Right cardiac atrium (tissue), 5 donors: Measurements from ENCODE around the gene GULP1. TPM values are rescaled to one million over a fixed set of nuclear protein-coding genes. Genes with fewer than 3 reads are reported as not detected.

Experiments used
- ATAC-seq, 2 donors: fragments of 200-7000 bp; cut with Tn5 transposase; one replicate each; pipeline versions ENCODE4 v1.8.0 to v1.9.1; 2020; ENCODE audit warnings: moderate library complexity in 2 of 2, mild to moderate bottlenecking in 1 of 2
- DNase-seq, 3 donors: peaks; one replicate each; pipeline ENCODE4 v3.0.0-alpha.2; 2020
- H3K27ac ChIP-seq: one replicate; pipeline ENCODE4 v1.5.1; 2013; ENCODE audit warnings: mild to moderate bottlenecking, low read length, control low read depth, moderate library complexity
- H3K27me3 ChIP-seq: one replicate; pipeline ENCODE4 v1.6.1; 2013; ENCODE audit not compliant: control insufficient read depth, insufficient read depth
- H3K4me1 ChIP-seq: one replicate; pipeline ENCODE4 v1.6.1; 2013; ENCODE audit warnings: low read length; ENCODE audit not compliant: control insufficient read depth, insufficient read depth
- H3K4me3 ChIP-seq: one replicate; pipeline ENCODE4 v1.5.1; 2013; ENCODE audit warnings: low read length, control low read depth
- H3K9me3 ChIP-seq: one replicate; pipeline ENCODE4 v1.6.1; 2013; ENCODE audit warnings: low read length; ENCODE audit not compliant: control insufficient read depth
- WGBS: extraction: QIAGEN DNeasy Blood & Tissue Kit; methylation state at CpG from one replicate; pipeline ENCODE4 v1.1.7; 2013; 5-methylcytosine and 5-hydroxymethylcytosine counted together
- intact Hi-C, 4 donors: fragments of 100-400 bp; cut with DNase I; formaldehyde crosslinking; loops; one replicate each; pipeline versions ENCODE4 v1.11.0 to v1.14.0; 2022 to 2023
- polyA plus RNA-seq: library from polyadenylated mRNA; stranded (reverse); fragments of 200-250 nt; gene quantifications from one replicate; pipeline ENCODE4 v1.2.3, GENCODE V29; 2013
- total RNA-seq, 4 donors: library from RNA; stranded (reverse); fragmentation: NEBNext Ultra II Directional; extraction: Animal tissue kit (Norgen Biotek cat#: 25700); gene quantifications; one replicate each; pipeline ENCODE4 v1.2.1, GENCODE V29; 2021
- donor health status: healthy with polysubstance abuse.
- donor health status: DM: no; HTN: yes; CAD: no.
- donor health status: DM: no; HTN: no; CAD: no.
- donor health status: DM: no; HTN: yes; CAD: no; lungs with severe emphysema.
- donor health status: DM: yes; HTN: yes; CAD: no.

The GULP1 gene
- total and polyA plus RNA-seq, 5 donors: 3.5 to 14.4 (median 11.0) TPM

DNA sequence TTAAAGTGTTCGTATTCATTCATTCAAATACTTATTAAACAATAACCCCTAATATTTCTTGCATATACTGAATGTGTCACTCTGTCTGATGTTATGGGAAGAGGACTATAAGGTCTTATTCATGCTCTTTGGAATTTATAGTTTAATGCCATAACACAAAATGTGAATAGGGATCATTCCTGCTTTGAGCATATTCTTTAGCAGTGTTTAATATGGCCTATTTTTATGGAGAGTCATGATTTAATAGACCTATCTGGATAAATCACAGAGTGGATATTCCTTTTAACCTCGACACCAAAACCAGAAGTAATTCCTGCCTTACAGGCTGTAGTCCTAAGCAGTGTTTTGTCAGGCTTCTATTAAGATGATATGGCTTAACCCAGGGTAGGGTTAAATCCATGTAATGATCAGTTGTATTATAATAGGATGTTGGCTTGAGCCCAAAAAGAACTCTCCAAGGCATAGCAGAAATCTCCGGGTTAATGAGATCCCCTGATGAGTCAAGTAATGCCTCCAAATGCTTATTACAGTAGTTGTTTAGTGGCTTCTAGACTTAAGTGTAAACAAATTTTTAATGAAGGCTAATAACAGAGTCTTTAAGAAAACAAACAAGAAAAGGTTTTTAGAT, 54.3 kb downstream of the GULP1 start:
- H3K9me3 ChIP-seq: no peaks in the 10 kb centered on the region
- DNase-seq: no peak
- 70% methylated on average over 3 of the region's 3 CpGs for WGBS
- intact Hi-C loops: no loop called here
- H3K4me3 ChIP-seq: no peak overlapping the region
- no peaks in the 10 kb centered on the region for H3K4me1 ChIP-seq
- no peak overlapping the region for H3K27ac ChIP-seq
- ATAC-seq: no peak
- H3K27me3 ChIP-seq: no peaks in the 10 kb centered on the region

DNA sequence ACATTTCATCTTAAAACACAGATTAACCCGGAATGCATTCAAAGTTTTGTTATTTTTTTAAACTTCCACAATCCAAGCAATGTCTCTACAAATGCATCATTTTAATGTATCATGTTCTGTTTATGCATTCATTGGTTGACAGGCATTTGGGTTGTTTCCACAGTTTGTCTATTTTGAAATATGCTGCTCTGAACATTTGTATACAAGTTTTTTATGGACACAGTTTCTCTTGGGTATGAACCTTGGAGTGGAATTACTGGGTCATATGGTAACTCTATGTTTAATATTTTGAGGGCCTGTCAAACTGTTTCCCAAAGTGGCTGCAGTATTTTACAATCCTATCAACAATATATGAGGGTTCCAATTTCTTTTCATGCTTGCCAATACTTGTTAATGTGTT, 57.3 kb downstream of the GULP1 start:
- Histone ChIP-seq H3K27me3 (no peaks in the 10 kb centered on the region), H3K9me3 (no peaks in the 10 kb centered on the region), H3K4me3 (no peak overlapping the region), H3K27ac (no peak overlapping the region), H3K4me1 (no peaks in the 10 kb centered on the region)
- ATAC-seq (no peak), DNase-seq (no peak)
- WGBS: 90% methylated on average over 1 of the region's 1 CpG
- intact Hi-C loops: no loop called here

DNA sequence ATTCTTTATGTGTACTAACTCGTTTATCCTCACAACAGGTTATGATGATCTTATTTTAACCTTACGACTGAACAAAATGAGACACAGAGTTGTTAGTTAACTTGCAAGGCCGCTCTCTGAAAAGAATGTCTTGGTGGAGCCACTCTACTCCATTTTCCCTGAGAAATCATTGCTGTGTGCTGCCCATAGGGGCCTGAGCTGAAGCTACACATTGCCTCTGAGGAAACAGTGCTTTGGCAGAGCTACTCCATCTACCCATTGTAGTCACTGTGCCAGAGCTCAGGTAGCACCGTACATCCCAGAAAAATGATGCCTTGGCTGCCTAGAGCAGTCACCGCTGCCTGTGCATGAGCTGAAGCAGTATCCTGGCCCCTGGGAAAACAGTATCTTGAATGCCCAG, 61.6 kb downstream of the GULP1 start:
- no peaks in the 10 kb centered on the region for H3K9me3 ChIP-seq
- intact Hi-C loops: no loop called here
- H3K4me3 ChIP-seq: no peak overlapping the region
- ATAC-seq: no peak
- no peak for DNase-seq
- H3K27me3 ChIP-seq: no peaks in the 10 kb centered on the region
- no peaks in the 10 kb centered on the region for H3K4me1 ChIP-seq
- H3K27ac ChIP-seq: no peak overlapping the region
- whole genome bisulfite sequencing: 92% methylated on average over 5 of the region's 5 CpGs

DNA sequence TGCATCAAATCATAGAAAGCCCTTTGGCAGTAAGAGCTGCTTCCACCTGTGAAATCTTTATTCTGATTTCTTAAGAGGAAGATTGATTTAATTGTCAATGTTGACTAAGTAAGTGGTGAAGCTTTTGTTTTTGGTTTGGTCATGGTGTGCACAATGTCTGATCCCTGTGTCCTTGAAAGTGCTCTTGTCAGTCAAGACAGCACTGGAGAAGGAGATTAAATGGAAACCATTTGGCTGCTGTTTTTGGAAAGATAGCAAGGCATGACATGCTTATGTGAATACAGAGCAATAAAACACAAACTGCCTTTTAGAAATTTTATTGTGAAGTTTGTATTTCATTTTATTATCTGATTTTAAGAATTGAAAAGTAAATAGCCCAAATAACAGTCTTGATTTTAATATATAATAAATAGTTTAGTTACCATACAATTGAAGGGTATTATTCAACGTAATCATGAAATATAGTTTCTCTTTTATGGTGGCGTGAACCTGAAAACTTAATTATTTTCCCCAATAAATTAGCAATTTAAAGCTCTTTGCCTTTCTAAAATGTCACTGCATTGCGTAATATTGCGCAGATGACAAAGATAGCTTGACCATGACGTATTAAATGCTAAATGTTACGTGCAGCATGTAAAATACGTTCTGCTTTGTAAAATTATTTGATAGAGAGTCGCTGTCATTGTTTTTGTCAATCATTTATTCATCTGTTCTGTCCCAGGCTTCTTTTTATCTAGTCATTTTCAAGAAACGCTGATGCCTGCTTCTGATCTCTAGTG, 69.0 kb downstream of the GULP1 start:
- Histone ChIP-seq H3K27me3 (no peaks in the 10 kb centered on the region), H3K9me3 (no peaks in the 10 kb centered on the region), H3K4me1 (no peaks in the 10 kb centered on the region), H3K27ac (no peak overlapping the region), H3K4me3 (no peak overlapping the region)
- no peak for DNase-seq
- intact Hi-C loops: no loop called here
- ATAC-seq: no peak
- 94% methylated on average over 9 of the region's 9 CpGs for WGBS

DNA sequence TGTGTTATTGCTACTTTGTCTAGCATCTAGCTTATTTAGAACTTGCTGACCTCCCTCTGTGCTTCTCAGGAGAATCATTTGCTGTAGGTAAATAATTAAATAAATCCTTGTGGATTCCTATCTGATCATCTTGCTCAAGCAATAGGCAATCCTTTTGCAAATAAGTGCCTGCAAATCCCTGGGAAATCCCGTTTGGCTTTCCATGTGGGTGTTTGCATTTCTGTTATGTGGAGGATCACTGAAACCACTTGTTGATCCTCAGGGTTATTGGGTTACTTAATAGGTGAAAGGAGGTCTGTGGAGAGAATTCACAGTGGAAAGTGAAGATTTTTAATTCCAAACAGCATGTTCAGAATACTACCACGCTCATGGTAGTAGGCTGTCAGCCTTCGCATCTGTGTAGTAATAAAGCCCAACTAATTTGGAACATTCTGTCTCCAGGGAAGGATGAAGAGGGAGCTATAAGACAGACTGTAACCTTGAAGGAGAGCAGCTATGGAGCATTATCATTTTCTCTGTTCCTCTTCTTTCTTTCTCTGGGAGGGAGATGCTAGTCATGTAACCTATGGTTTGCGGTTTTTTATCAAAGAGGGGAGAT, 72.5 kb downstream of the GULP1 start:
- no peak for DNase-seq
- H3K4me1 ChIP-seq: no peaks in the 10 kb centered on the region
- ATAC-seq: no peak
- no peak overlapping the region for H3K4me3 ChIP-seq
- no peaks in the 10 kb centered on the region for H3K9me3 ChIP-seq
- no peak overlapping the region for H3K27ac ChIP-seq
- no peaks in the 10 kb centered on the region for H3K27me3 ChIP-seq
- WGBS: 82% methylated on average over 4 of the region's 4 CpGs
- intact Hi-C loops: no loop called here

DNA sequence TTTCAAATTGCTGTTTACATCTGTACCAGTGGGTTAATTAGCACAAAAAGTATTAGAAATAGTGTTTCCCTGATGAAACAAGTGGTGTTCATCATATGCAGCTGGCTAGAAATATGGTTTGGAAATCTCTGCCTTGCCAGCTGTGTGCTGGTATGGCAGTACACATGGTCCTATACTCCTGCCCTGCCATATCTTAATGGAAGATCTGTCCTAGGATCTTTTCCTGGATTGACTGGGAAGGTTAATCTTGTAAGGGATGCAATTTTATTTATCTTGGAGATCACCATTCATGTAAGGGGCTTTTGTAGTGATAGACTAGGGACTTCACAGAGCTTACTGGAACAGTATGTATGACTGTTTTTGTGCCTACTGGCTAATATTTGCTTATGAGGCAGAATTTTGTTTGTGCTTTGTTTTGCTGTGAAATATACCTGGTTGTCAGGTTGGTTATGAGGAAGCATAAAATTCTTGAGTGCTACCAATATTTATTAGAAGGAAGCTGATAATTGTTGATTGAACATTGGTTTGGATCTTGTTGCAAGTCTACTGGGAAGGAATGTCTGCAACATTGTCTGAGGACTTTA, 73.5 kb downstream of the GULP1 start:
- Histone ChIP-seq H3K4me3 (no peak overlapping the region), H3K27ac (no peak overlapping the region), H3K9me3 (no peaks in the 10 kb centered on the region), H3K27me3 (no peaks in the 10 kb centered on the region), H3K4me1 (no peaks in the 10 kb centered on the region)
- ATAC-seq (no peak), DNase-seq (no peak)
- intact Hi-C loops: no loop called here

DNA sequence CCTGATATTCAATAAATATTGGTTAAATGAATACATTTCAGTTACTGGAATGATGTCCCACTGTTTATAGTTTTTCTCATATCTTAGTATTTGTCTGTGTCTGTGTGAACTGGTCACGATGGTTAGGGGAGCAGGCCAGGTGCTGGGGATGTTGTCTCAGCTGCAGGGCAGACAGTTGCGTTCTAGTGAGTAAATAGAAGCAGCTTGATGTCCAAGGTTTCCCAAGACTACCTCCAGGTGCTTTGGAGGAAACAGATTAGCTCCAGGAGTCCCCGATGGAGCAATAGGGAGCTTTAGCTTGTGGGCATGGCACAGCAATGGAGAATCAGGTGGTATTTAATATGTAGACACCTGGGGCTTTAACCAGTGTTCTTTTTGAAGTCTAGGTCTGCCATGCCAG, 75.5 kb downstream of the GULP1 start:
- Histone ChIP-seq H3K9me3 (no peaks in the 10 kb centered on the region), H3K27ac (no peak overlapping the region), H3K4me3 (no peak overlapping the region), H3K27me3 (no peaks in the 10 kb centered on the region), H3K4me1 (no peaks in the 10 kb centered on the region)
- ATAC-seq: no peak
- no peak for DNase-seq
- intact Hi-C loops: no loop called here
- 87% methylated on average over 3 of the region's 3 CpGs for WGBS

DNA sequence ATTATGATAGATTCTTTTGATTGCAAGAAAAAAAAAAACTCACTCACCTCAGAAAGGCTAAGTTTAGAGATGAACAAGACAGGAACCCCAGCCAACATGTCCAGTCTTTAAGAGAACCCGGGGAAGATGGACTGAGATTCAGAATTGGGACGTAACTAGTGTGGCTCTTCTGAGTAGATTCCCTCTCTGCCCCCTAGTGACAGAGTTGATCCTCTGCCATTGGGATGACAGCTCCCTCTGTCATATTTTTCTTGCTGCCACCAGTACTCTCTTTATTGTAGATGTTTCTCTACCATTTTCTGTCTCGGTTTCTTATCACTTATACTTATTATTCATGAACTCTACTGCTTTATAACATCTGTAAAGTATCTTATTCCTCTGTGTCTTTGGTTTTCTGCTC, 77.7 kb downstream of the GULP1 start:
- H3K9me3 ChIP-seq: no peaks in the 10 kb centered on the region
- no peaks in the 10 kb centered on the region for H3K4me1 ChIP-seq
- no peak overlapping the region for H3K4me3 ChIP-seq
- no peaks in the 10 kb centered on the region for H3K27me3 ChIP-seq
- whole genome bisulfite sequencing: 29% methylated on average over 3 of the region's 3 CpGs
- no peak overlapping the region for H3K27ac ChIP-seq
- peak; percentile 69 to 74 for ATAC-seq
- DNase-seq: no peak
- intact Hi-C loops: no loop called here

DNA sequence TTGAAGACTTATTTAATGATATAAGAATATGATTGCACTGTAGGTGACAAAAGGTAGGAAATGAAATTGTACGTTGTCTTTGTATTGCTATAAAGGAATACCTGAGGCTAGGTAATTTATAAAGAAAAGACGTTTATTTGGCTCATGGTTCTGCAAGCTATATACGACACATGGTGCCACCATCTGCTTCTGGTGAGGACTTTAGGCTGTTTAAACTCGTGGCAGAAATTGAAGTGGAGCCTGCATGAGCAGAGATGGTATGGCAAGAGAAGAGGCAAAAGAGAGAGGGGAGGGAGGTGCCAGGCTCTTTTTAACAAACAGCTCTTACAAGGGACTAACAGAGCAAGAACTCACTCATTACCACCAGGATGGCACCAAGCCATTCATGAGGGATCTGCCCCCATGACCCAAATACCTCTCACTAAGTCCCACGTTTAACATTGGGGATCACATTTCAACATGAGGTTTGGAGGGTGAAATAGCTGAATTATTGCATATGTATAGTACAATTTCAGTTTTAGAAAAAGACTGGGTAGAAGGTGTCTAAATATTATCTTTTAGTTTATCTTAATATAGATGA, 86.8 kb downstream of the GULP1 start:
- WGBS: 80% methylated on average over 5 of the region's 5 CpGs
- H3K9me3 ChIP-seq: no peaks in the 10 kb centered on the region
- H3K4me3 ChIP-seq: no peak overlapping the region
- no peak overlapping the region for H3K27ac ChIP-seq
- H3K4me1 ChIP-seq: peaks cover 1% of the 10 kb centered on the region
- ATAC-seq: no peak
- intact Hi-C loops: no loop called here
- no peaks in the 10 kb centered on the region for H3K27me3 ChIP-seq
- DNase-seq: no peak

DNA sequence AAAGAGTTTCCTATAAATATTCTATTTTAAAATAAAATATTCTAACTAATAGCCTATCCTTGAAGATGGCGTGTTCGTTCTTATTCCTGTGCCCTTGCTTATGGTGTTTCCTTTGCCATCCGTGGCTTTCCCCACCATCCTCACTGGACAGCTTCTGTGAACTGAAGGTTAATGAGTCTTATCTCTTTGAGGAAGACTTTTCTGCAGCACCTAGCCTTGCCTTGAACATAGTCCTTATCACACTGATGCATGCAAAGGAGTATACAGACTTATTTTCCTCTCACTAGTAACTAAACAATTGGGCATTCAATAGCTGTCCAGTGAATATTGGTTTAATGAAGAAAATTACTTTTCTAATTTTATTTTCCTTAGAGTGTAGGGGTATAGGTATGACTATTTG, 88.1 kb downstream of the GULP1 start:
- ATAC-seq: no peak

DNA sequence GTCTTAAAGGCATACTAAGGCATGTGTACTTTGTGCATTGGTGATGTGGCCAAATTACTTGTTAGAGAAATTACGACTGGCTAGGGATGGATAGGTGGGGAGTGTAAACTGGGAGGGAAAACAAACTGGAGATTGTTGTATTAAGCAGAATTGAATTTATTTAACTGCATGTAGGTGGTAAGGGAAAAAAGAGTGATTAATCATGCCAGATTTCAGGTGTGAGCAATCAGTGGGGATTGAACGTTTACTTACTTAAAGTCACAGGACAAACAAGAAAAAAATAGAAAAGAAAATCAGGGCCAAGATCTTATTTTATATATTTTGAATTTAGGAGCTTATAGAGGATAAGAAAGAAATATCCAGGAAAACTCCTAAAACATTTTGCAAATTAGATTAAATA, 88.6 kb downstream of the GULP1 start:
- intact Hi-C loops: no loop called here
- H3K9me3 ChIP-seq: no peaks in the 10 kb centered on the region
- ATAC-seq: no peak
- H3K27me3 ChIP-seq: no peaks in the 10 kb centered on the region
- no peak for DNase-seq
- 81% methylated on average over 2 of the region's 2 CpGs for WGBS
- H3K4me3 ChIP-seq: no peak overlapping the region
- H3K4me1 ChIP-seq: peaks cover 1% of the 10 kb centered on the region
- H3K27ac ChIP-seq: no peak overlapping the region

More for the DNA sequence above, 88.1 kb downstream of the GULP1 start:
- intact Hi-C loops: no loop called here
- Histone ChIP-seq H3K27me3 (no peaks in the 10 kb centered on the region), H3K4me3 (no peak overlapping the region), H3K9me3 (no peaks in the 10 kb centered on the region), H3K27ac (no peak overlapping the region), H3K4me1 (peaks cover 1% of the 10 kb centered on the region)
- 86% methylated on average over 3 of the region's 3 CpGs for WGBS
- no peak for DNase-seq
